GM12878 (cell line): ENCODE measurements around the gene RACGAP1.

Experiments used
- CBFB ChIP-seq: IDR thresholded peaks from 2 replicates; pipeline ENCODE4 v1.6.1; 2016; ENCODE audit warnings: antibody characterized with exemption, low read depth
- CHD4 ChIP-seq: fragments of 200-600 bp; sonication (generic); IDR thresholded peaks from 2 replicates; pipeline ENCODE4 v1.6.1; 2016; ENCODE audit warnings: mild to moderate bottlenecking
- CTCF ChIP-seq, 3 experiments: IDR thresholded peaks in 2 of 3; conservative IDR thresholded peaks in 1 of 3; 2 replicates each; pipeline ENCODE4 v1.5.1; 2011; ENCODE audit warnings: low read depth in 3 of 3, low read length in 3 of 3, mild to moderate bottlenecking in 3 of 3, control low read depth in 2 of 3, moderate library complexity in 2 of 3, inconsistent platforms in 1 of 3, mixed read lengths in 1 of 3; ENCODE audit not compliant: control insufficient read depth in 2 of 3, insufficient read depth in 1 of 3; ENCODE audit errors: extremely low read depth in 1 of 3
- FOXM1 ChIP-seq: IDR thresholded peaks from 2 replicates; pipeline ENCODE4 v1.6.1; 2012; ENCODE audit warnings: low read depth, mild to moderate bottlenecking, inconsistent platforms, low read length, moderate library complexity
- NFIC ChIP-seq: IDR thresholded peaks from 2 replicates; pipeline ENCODE4 v1.6.1; 2012; ENCODE audit warnings: low read depth, mild to moderate bottlenecking, inconsistent platforms, low read length, moderate library complexity
- POLR2A ChIP-seq: IDR thresholded peaks from 2 replicates; pipeline ENCODE4 v1.6.1; 2011; ENCODE audit warnings: low read depth, mild to moderate bottlenecking, low read length
- SMARCA5 ChIP-seq: fragments of 450-650 bp; IDR thresholded peaks from 2 replicates; pipeline ENCODE4 v1.6.1; 2017; ENCODE audit warnings: mild to moderate bottlenecking
- SP1 ChIP-seq: IDR thresholded peaks from one replicate; pipeline ENCODE4 v1.6.1; 2011; ENCODE audit warnings: low read depth, low read length

GRCh38 chr12:49961111-49961922 lies 64.0 kb downstream of the RACGAP1 start, which contains the start of gene AQP5:
- TF ChIP-seq CTCF (IDR thresholded peaks at IDR 0.05 in 2 of 3, conservative IDR thresholded peaks at IDR 0.05 in 1 of 3; ENCODE audit: control insufficient read depth in 2 of 3, extremely low read depth in 1 of 3, insufficient read depth in 1 of 3, low read depth in 3 of 3, low read length in 3 of 3) (no peak), SP1 (no peak), FOXM1 (no peak), CHD4 (no peak), NFIC (no peak), CBFB (no peak), POLR2A (no peak), SMARCA5 (no peak)
